OCI-LY7 (cell line): Measurements from ENCODE around the gene SREBF1.

ENCODE experiments used
- CTCF ChIP-seq: fragments of 200-600 bp; sonication (generic); conservative IDR thresholded peaks from 2 replicates; pipeline ENCODE4 v1.5.1; 2014; ENCODE audit warnings: mild to moderate bottlenecking, antibody characterized with exemption, low read length, moderate library complexity, mixed read lengths
- EZH2phosphoT487 ChIP-seq: fragments of 200-600 bp; sonication (generic); IDR thresholded peaks from 2 replicates; pipeline ENCODE4 v1.6.1; 2018; ENCODE audit warnings: low read depth, borderline replicate concordance, mild to moderate bottlenecking, mixed run types, antibody characterized with exemption, low read length, moderate library complexity, mixed read lengths

- TF ChIP-seq CTCF (no peak), EZH2phosphoT487 (no peak)
Measured at GRCh38 chr17:17860766-17861107, 24.0 kb upstream of the SREBF1 start.
